ENCODE results near the gene PPT2. TPM values are rescaled to one million over a fixed set of nuclear protein-coding genes. Genes with fewer than 3 reads are reported as not detected.

PPT2 gene
- total and polyA plus RNA-seq, 2 of the 13 experiments (the other 11 are each of a cell fraction or from before 2014, with no cell fraction given), result 39.2 to 61.8 TPM

DNA sequence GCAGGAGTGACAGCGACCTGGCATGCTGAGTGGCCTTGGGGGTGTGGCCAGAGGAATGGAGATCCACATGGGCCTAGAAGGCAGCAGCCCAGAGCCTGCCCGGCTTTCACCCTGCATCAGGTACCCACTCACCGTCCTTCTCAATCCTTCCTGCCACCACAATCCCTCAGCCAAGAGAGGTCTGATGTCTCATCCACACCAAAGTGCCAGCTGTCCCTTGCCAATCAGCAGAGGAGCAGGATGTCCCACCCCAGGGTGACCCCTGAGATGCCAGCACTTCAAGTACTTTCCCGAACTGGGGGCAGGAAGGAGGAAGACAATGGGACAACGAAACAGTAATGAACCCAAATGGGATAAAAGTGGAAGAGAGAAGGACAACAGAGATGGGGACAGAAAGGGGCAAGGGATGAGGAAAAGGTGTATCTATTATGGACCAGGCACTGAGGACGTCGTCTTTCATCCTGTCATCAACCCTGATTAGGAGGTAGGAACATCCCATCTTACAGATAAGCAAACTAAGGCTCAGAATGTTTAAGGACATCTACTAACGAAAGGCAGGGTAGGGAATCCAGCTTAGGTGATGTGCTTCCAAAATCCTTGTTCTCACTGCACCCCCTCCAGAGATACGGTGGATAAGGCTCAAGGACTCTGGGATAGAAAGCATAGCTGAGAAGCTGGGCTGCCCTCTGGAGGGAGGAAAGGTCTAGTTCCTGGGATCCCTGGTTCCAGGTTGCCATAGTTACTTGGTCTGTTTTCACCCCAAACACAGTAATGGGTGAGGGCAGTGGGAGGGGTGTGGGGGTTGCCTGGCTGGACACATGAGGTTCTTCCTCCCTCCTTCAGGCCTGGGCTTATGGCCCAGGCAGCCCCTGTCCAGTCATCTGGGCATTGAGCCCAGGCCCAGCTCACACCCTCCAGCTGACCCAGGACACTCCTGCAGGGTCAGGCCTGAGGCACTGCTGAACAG, 40.3 kb upstream of the PPT2 start (continued):
- TF ChIP-seq, protein P1, sequence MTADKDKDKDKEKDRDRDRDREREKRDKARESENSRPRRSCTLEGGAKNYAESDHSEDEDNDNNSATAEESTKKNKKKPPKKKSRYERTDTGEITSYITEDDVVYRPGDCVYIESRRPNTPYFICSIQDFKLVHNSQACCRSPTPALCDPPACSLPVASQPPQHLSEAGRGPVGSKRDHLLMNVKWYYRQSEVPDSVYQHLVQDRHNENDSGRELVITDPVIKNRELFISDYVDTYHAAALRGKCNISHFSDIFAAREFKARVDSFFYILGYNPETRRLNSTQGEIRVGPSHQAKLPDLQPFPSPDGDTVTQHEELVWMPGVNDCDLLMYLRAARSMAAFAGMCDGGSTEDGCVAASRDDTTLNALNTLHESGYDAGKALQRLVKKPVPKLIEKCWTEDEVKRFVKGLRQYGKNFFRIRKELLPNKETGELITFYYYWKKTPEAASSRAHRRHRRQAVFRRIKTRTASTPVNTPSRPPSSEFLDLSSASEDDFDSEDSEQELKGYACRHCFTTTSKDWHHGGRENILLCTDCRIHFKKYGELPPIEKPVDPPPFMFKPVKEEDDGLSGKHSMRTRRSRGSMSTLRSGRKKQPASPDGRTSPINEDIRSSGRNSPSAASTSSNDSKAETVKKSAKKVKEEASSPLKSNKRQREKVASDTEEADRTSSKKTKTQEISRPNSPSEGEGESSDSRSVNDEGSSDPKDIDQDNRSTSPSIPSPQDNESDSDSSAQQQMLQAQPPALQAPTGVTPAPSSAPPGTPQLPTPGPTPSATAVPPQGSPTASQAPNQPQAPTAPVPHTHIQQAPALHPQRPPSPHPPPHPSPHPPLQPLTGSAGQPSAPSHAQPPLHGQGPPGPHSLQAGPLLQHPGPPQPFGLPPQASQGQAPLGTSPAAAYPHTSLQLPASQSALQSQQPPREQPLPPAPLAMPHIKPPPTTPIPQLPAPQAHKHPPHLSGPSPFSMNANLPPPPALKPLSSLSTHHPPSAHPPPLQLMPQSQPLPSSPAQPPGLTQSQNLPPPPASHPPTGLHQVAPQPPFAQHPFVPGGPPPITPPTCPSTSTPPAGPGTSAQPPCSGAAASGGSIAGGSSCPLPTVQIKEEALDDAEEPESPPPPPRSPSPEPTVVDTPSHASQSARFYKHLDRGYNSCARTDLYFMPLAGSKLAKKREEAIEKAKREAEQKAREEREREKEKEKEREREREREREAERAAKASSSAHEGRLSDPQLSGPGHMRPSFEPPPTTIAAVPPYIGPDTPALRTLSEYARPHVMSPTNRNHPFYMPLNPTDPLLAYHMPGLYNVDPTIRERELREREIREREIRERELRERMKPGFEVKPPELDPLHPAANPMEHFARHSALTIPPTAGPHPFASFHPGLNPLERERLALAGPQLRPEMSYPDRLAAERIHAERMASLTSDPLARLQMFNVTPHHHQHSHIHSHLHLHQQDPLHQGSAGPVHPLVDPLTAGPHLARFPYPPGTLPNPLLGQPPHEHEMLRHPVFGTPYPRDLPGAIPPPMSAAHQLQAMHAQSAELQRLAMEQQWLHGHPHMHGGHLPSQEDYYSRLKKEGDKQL (CRISPR knock-in tag; IDR thresholded peaks at IDR 0.05; ENCODE audit: low read depth), result no peak
- TF ChIP-seq SMARCE1 (IDR thresholded peaks at IDR 0.05; ENCODE audit: borderline replicate concordance), result no peak
- TF ChIP-seq KDM1A (CRISPR knock-in tag; IDR thresholded peaks at IDR 0.05), result 0 out of 2 replicates have a peak, but pooled peaks have one; percentile 26
- TF ChIP-seq, protein P2, sequence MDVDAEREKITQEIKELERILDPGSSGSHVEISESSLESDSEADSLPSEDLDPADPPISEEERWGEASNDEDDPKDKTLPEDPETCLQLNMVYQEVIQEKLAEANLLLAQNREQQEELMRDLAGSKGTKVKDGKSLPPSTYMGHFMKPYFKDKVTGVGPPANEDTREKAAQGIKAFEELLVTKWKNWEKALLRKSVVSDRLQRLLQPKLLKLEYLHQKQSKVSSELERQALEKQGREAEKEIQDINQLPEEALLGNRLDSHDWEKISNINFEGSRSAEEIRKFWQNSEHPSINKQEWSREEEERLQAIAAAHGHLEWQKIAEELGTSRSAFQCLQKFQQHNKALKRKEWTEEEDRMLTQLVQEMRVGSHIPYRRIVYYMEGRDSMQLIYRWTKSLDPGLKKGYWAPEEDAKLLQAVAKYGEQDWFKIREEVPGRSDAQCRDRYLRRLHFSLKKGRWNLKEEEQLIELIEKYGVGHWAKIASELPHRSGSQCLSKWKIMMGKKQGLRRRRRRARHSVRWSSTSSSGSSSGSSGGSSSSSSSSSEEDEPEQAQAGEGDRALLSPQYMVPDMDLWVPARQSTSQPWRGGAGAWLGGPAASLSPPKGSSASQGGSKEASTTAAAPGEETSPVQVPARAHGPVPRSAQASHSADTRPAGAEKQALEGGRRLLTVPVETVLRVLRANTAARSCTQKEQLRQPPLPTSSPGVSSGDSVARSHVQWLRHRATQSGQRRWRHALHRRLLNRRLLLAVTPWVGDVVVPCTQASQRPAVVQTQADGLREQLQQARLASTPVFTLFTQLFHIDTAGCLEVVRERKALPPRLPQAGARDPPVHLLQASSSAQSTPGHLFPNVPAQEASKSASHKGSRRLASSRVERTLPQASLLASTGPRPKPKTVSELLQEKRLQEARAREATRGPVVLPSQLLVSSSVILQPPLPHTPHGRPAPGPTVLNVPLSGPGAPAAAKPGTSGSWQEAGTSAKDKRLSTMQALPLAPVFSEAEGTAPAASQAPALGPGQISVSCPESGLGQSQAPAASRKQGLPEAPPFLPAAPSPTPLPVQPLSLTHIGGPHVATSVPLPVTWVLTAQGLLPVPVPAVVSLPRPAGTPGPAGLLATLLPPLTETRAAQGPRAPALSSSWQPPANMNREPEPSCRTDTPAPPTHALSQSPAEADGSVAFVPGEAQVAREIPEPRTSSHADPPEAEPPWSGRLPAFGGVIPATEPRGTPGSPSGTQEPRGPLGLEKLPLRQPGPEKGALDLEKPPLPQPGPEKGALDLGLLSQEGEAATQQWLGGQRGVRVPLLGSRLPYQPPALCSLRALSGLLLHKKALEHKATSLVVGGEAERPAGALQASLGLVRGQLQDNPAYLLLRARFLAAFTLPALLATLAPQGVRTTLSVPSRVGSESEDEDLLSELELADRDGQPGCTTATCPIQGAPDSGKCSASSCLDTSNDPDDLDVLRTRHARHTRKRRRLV (CRISPR knock-in tag; IDR thresholded peaks at IDR 0.05), result no peak
- TF ChIP-seq SRSF1 (optimal IDR thresholded peaks at IDR 0.05; ENCODE audit: low read depth, low read length), result no peak
- TF ChIP-seq SNAPC2 (CRISPR knock-in tag; IDR thresholded peaks at IDR 0.05), result 0 out of 2 replicates have a peak, but pooled peaks have one; percentile 31
- TF ChIP-seq ZNF724P (CRISPR knock-in tag; IDR thresholded peaks at IDR 0.05; ENCODE audit: borderline replicate concordance), result no peak
- TF ChIP-seq ELF3 (CRISPR knock-in tag; IDR thresholded peaks at IDR 0.05), result peak; percentile 27; the same call in 1 of the 2 replicates
- TF ChIP-seq, protein P3, sequence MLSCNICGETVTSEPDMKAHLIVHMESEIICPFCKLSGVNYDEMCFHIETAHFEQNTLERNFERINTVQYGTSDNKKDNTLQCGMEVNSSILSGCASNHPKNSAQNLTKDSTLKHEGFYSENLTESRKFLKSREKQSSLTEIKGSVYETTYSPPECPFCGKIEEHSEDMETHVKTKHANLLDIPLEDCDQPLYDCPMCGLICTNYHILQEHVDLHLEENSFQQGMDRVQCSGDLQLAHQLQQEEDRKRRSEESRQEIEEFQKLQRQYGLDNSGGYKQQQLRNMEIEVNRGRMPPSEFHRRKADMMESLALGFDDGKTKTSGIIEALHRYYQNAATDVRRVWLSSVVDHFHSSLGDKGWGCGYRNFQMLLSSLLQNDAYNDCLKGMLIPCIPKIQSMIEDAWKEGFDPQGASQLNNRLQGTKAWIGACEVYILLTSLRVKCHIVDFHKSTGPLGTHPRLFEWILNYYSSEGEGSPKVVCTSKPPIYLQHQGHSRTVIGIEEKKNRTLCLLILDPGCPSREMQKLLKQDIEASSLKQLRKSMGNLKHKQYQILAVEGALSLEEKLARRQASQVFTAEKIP (CRISPR knock-in tag; IDR thresholded peaks at IDR 0.05; ENCODE audit: borderline replicate concordance), result no peak
- TF ChIP-seq, protein P4, sequence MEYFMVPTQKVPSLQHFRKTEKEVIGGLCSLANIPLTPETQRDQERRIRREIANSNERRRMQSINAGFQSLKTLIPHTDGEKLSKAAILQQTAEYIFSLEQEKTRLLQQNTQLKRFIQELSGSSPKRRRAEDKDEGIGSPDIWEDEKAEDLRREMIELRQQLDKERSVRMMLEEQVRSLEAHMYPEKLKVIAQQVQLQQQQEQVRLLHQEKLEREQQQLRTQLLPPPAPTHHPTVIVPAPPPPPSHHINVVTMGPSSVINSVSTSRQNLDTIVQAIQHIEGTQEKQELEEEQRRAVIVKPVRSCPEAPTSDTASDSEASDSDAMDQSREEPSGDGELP (IDR thresholded peaks at IDR 0.05; ENCODE audit: borderline replicate concordance, low read depth), result 0 out of 2 replicates have a peak, but pooled peaks have one; percentile 8
- no peak for TF ChIP-seq ZNF251 (CRISPR knock-in tag; IDR thresholded peaks at IDR 0.05)
- no peak for TF ChIP-seq ZNF839 (CRISPR knock-in tag; IDR thresholded peaks at IDR 0.05; ENCODE audit: borderline replicate concordance)
- TF ChIP-seq TMF1 (CRISPR knock-in tag; IDR thresholded peaks at IDR 0.05; ENCODE audit: low read depth), result no peak
- TF ChIP-seq ZNF775 (CRISPR knock-in tag; IDR thresholded peaks at IDR 0.05; ENCODE audit: borderline replicate concordance), result no peak
